GM03348 (cell line): ENCODE results near the gene ANKFN1.

ENCODE experiments used
- DNase-seq: peaks from one replicate; pipeline ENCODE4 v3.0.0; 2012; ENCODE audit warnings: low spot score

The ANKFN1 gene

DNA sequence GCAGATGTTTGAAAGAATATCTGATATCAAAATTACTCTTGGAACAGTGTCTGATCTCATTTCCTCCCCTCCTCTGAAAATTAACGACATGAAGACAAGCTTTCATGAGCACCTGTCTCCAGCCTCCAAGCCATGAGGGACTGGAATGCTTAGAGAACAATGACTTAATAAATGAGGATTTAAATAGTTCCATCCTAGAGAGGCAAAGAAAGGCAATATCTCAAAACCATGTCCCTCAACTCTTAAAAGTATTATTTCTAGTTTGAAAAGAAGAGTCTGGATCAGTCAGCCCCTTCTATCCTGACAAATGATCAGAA is 137.5 kb downstream of the ANKFN1 start:
- no peak for DNase-seq

DNA sequence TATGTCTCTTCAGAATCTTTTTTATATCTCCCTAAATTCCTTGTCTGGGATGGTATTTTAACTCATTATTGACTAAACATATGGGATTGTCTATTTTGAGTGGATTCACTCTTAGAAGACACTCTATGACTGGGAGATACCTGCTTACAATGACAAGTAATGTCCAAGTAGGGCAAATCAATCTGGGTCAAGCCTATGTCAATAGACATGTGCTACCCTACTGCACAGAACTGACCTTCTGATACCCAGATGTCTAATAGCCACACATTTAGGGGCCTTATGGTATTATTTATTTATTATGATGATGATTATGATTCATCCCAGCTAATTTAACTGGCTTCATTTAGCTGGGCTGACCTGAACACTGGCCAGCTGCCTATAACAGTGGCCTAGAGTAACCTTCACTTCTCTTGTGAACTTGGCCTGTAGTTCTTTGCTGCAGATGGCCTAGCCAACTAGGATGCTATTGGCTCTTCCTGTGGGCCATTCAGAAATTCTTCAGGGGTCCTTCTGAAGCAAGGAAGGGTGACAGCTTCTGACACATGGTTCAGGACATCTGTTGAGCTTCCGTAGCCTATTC is 138.0 kb downstream of the ANKFN1 start:
- no peak for DNase-seq

DNA sequence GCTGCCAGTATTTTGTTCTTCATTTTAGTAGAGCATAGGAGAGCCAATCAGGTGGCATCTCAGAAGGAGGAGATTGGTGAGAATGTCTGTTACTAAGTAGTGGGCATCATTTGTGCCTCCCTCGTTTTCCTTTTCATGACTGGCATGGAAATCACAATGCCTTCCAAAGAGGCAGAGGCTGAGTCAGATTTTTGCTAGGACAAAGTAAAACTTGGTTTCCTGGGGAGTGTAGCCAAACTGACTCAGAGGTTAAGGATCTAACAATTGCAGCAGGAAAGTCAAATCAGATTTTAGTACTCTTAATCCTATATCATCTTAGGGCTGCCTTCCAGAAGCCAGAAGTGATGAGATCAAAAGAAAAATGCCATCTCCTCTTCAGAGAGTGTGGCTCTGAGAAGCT is 138.7 kb downstream of the ANKFN1 start:
- peak; percentile 65 for DNase-seq

DNA sequence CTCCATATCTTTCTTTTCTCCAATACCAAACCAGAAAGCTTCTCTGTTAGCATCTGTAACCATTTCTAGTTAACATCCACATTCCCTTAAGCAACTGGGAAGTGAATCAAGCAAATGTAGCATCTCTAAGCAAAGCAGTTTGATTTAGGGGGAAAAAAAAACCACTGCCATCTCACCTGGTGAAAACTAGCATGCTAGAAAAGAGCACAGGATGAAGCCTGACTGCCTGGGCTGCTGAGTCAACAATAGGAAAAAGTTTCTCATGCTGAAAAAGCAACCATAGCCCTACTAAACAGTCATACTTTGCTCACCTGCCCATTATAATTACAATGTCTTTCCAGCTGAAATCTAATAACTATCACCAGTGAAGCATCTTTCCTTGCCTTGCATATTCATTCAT is 139.3 kb downstream of the ANKFN1 start:
- no peak for DNase-seq

DNA sequence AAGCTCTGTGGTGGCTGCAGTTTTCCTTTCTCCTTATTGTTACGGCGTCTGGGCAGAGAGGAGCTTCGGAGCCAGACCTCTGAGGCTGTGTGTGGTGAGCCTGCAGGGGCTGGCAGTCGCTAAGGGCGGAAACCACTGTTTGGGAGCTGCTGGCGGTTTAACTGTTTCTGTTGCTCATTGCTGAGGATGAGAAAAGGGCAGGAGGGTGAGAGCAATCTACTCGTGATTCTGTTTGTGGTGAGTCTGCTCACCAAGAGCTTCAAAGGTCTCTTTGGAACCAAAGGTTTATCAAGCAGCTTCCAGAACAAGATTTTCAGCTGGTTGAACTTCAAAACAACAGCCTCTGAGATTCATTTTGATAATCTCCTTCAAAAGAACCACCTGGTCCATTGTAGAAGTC is 143.9 kb downstream of the ANKFN1 start:
- DNase-seq = peak; percentile 68

DNA sequence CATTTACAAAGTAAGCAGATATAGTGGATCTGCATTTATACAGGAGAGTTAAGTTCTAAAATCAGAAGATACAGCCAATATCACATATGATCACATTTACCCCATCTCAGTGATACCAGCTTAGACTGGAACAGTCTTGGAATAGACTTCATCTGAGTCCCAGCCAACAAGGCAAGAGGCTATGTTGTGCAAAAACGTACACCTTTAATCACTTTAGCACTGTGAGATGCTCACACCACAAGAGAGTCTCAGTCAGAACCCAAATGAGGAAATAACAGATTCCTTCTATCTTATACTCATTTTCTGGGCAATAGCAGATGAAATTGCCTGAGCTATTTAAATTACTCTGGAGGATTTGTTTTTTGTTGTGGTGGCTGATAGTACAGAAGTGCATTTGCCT is 145.6 kb downstream of the ANKFN1 start:
- no peak for DNase-seq

DNA sequence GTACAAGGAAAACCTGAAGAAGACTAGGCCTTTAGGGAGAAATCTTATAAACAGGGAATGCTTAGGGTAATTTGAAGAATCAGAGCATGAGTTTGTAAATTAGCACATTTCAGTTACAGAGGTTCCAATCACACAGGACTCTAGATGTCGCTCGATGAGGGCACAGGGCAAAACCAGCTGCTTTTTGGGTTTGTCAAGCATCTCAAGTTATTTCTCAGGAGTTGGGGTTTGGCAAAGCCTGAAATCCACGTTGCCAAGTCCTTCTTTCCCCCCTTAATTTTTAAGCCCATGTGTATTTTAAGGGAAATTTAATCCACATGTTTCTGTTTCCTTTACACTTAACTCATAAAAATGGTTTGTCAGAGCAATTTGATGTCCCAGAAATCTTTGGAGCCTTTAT is 146.9 kb downstream of the ANKFN1 start:
- DNase-seq = no peak

DNA sequence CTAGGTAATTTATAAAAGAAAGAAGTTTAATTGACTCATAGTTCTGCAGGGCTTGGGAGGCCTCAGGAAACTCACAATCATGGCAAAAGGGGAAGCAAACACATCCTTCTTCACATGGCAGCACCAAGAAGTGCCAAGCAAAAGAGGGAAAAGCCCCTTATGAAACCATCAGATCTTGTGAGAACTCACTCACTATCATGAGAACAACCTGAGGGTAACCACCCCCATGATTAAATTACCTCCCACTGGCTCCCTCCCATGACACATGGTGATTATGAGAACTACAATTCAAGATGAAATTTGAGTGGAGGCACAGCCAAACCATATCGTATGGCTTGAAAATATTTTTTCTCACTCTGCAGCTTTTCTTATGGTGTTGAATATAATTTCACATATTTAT is 151.7 kb downstream of the ANKFN1 start:
- DNase-seq = no peak

DNA sequence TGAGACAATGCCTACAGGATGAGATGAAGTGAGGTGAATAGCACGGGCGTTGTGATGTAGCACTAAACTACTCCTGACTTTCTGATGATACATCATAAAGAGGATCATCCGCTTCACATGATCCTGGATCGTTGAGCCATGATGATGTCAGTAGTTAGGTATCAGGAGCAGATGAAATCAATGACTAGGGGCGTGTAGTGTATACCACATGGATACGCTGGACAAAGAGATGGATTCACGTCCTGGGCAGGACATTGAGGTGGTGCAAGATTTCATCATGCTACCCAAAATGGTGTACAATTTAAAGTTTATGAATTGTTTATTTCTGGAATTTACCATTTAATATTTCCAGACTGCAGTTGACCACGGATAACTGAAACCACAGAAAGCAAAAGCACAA is 156.6 kb downstream of the ANKFN1 start:
- no peak for DNase-seq

DNA sequence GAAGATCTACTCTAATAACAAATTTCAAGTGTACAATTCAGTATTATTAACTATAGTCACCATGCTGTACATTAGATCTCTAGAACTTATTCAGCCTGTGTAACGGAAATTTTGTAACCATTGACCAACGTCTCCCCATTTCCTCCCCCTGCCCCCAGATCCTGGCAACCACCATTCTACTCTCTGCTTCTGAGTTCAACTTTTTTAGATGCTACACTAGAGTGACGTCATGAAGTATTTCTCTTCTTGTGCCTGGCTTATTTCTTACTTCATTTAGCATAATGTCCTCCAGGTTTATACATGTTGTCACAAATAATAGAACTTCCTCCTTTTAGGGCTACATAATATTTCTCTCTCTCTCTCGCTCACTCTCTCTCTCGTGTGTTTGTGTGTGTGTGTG is 157.5 kb downstream of the ANKFN1 start:
- DNase-seq = no peak

DNA sequence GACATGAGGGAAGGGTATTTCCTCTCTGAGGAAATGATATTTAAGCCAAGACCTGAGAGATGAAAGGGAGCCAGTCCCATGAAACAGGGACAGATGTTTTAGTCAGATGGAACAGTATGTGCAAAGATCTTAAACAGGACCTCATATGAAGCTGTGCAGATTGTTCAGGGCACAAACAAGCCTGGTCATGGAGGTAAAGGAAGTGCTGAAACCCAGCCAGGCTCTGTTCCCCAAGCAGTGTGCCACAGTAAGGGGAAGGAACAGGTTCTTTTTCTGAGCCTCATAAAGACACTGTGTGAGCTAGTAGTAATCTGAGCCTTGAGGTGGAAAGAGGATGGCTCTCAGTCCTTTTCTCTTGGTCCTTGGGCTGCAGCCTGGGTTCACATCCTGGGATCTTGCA is 159.9 kb downstream of the ANKFN1 start:
- no peak for DNase-seq

DNA sequence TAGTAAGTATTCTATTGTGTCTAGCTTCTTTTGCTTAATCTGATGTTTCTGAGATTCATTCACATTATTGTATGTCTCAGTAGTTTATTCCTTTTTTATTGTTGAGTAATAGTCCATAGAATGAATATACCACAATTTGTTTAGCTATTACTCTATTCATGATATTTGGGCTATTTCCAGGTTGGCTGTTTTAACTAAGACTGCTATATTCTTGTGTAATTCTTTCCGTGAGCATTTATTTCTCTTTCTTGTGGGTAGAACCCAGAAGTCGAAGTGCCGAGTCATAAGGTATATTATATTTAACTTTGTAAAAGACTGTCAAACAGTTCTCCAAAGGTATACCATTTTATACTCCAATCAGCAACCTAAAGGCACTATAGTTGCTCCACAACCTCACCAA is 160.8 kb downstream of the ANKFN1 start:
- no peak for DNase-seq

DNA sequence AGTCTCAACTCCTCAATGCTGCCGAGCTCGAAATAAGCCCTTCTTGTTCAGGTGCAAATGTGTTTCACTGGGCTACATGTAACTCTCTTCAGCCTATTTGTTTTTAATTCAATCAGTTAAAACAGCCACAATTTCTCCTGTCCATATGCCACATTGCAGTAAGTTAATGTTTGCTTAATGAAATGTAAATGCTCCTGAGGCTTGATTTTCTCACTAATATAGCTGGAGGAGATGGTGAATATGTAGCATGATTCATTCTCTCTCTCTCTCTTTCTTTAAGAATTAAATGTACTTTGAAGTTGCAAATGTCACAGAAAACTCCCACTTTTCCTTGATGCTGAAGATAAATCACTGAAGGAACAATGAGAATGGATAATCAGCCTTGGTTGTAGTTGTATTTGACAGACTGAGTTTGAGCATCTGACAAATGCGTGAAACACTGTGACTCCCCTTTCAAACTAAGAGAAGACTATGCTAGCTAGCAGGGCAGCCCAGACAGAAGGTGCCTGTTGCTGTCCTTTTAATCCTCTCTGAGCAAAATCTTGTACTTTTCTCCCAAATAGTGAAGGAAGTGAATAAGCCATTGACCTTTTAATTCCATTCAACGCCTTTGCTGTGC is 161.8 kb downstream of the ANKFN1 start:
- DNase-seq = no peak

DNA sequence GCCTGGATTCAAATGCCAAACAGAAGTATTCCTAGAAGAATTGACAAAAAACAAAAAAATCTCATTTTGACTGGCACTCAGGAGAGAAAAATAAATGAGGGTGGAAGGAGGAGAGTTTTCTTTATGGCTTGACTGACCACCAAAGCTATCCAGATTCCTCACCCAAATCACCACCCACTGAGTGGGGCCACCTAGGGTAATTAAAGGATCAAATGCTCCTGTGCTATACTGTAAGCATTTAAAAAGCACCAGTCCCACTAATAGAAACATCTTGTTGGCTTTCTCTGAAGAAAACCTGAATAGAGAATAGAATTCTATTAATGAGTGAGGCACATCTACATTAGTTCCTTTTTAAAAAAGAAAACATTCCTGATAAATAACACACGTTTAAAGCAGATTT is 163.3 kb downstream of the ANKFN1 start:
- no peak for DNase-seq

DNA sequence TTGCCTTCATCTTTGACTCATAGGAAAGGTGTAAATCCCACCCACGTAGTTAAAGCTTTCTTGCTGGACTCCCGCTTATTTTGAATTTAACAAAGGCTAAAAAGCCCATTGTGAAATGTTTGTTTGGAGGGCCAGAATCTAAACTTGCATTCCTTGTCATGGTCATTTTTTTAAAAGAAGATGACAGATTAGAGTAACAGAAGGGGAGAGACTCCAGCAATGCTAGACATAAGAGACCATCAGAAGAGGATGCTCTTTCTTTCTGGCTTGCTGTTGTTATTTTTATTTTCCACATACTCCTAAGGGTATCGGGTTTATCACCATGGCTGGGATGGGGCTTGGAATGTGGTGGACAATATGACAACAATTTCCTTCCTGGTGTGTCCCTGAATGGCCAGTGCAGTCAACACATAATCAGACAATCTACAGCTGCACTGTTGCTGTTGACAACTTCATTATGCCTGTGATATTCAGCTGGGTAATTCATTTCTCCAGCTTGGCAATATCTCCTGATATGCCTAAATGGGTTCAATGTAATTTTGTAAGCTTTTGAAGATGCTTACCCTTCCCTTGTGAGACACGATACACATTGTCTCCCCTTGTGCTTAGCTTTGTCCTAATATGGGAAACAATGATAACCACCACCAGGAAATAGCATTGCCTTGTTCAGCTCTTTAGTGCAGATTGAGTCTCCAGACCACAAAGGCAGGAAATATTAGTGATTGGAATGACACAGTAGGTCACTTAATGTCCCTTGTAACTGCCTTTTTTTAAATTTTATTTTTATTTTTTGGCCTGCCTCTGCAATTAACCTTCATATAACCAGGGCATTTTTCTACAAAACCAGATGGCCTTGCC is 164.3 kb downstream of the ANKFN1 start:
- no peak for DNase-seq

DNA sequence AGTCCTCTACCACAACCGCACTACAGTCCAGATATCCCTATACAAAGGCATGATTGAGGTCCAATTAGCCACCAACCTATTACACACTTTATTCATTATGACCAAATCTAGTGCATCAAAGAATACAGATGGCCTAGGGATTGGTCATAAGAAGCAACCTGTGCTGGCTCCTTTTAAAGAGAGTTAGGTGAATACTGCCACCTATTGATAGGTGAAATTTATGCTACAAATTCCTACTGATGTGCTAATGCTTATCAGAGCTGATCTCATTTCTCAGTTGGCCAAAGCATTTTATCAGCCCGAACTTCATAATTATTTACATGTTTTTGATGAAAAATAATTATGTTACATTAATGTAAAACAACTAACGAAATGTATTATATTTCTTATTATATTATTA is 166.3 kb downstream of the ANKFN1 start:
- peak; percentile 58 for DNase-seq

DNA sequence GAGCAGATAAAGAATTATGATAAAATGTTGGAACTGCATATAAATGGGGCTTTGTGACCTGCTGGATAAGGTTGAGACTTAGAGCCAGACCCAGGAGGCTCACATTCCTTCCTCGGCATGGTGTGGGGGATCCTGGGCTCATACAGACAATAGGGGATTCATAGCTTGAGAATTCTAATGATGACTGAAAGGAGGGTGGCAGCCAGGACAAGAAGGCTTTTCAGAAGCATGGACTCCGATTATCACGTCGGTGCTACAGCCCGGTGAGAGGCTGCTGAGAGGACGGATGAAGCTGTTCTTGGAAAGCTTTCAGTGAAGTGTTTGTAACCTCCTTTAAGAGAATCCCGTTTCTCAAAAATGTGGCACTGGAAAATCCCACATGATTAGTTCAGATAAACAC is 167.2 kb downstream of the ANKFN1 start:
- no peak for DNase-seq

DNA sequence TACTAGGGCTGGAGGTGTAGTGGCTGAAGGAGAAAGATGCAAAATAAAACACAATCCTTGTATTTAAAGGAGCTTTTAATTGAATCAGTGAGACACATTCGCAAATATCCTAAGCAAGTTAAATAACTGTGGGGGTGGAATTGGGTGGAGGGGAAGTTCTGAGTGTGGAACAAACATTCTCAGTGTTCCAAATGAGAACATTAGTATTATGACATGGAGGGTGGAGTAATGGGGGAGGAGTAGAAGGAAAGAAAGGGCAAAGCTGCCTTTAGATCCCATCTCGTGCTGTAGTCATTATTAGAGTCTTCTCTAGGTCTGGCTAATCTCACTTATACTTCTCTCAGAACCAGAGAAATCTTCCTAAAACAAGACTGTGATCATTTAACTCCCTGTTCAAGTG is 169.7 kb downstream of the ANKFN1 start:
- DNase-seq = no peak

DNA sequence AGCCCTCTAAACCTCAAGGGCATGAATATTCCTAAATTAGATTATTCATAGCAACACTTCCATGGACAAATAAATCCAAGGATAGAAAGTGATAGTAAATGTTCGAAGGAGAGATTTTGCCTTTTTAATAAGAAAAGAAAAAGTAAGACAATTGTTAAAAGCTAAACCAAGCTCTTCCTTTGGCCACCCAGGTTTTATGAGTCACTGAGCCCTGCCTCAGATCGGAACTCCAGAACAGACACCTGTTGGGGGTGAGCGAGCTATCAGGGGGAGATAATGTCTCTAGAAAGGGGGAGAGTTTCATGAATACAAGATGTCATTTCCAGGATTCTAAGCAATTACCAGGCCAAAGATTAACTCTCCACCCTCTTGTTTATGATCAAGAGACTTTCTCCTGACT is 171.4 kb downstream of the ANKFN1 start:
- DNase-seq = no peak

DNA sequence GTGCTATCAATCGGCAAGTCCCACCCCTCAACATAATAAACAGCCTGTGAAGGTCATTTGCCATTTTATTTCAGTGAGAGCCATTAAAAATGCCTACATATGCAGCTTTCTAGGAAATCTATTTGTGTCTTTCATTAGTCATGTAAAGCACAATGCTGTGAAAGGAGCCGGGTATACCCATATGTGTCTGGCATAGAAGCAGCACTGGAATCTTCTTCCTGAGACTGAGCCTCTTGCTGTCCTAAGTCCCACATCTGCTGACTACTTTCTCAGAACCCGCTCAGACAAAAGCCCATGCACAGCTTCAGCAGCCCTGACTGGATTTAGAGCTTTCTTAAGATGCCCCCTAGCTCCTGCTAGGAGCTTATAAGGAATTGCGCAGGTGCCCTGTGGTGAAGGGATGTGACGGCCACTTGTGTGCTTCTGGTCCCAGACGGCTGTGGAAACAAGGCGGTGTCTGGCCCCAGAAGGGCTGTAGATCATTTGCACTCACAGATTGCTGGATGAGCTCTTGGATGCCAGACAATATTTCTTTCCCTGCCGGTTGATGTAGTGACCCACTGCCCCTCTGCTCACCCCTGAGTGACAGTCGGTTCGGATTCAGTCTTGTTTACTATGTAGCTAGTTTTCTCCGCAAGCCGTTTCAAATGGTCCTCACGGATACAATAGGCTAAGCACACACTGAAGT is 172.2 kb downstream of the ANKFN1 start:
- no peak for DNase-seq

DNA sequence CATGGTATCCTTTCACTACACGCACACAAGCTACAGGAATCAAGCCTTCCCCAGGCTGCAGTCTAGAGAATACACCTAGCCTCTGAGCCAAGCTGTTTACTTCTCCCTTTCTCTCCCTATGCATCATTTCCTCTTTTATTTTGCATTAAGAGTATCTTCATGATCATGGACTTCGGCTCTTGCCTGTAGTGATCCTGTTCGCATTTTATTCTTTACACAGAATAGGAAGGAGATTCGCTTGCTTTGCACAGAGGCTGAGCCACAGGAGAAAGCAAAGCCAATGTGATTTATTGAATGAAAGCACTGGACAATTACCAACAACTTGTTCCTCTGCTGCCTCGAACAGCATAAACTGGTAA is 172.7 kb downstream of the ANKFN1 start:
- DNase-seq = no peak

DNA sequence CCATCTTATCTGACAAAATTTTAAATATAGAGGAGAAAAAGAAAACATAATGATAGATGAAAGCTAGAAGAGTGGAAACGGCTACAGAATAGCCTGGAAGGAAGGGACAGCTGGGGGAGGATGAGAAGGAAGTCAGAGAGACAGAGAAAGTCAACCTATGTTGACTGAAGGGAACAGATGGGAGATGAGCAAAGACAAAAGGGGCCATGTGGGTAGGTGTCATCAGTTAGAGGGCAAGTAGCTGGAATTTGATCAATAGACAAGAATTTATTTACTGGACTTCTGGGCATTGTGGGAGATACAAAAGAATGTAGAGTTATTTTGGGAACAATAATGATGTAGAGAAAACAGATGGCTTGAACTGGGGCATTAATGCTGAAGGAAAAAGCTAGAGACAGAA is 194.4 kb downstream of the ANKFN1 start:
- no peak for DNase-seq

DNA sequence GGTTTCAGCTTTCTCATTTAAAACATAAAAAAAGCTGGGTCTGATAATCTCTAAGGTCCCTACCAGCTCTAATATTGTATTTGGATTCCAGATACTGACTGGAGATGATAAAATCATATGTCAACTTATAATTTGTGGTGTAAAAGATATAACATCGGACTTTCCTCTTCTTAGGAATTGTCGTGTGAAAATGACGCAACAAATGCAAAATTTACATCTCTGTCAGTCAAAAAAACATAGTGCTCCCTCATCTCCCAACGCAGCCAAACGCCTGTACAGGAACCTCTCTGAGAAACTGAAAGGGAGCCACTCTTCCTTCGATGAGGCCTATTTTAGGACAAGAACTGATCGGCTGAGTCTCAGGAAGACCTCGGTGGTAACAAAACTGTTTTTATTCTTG is 197.3 kb downstream of the ANKFN1 start:
- no peak for DNase-seq
